GM18861 (cell line): ENCODE results near the gene CAGE1.

Experiments
- ATAC-seq: cut with Tn5 transposase; IDR thresholded peaks from one replicate; pipeline ENCODE4 v1.9.1; 2021; ENCODE audit not compliant: unreplicated experiment

Gene CAGE1

DNA sequence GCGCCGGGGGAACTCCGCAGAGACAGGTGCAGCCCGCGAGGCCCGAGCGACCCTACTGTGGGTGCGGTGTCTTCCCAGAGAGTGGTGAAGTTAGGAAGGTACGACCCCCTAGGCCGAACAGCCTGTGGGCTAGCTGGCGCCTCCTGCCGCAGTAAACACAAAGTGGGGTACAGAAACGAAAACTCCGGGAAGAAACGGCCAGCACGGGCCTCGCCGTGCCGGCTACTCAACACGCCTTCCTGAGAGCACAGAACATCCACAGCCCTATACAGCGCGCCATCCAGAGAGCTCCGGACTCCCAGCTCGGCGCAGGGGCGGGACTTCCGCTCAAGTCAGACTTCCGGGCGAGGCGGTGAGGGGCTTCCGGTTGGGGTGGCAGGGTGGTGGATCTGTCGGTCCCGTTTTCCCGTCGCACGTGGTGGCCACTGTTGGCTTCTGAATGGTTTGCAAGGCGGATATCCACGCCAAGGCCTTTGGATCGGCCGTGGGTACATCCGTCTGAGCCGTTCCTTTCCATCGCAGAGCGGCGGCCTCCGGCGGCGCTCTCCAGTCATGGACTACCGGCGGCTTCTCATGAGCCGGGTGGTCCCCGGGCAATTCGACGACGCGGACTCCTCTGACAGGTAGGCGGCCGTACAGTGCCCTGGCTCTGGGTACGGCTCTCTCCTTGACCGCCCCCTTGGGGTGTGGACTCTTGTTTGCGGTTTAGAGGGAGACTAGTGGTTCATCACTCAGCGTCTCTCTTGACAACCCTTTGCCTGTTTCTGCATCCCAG, at the start of gene CAGE1, which contains the start of gene RIOK1:
CAGE1 (minus strand) TSS at position 292 of the 775 bp plus-strand sequence. CDS start 2,569 bp downstream, outside the sequence.
RIOK1 (plus strand) TSS at position 358 of the 775 bp plus-strand sequence; CDS start at position 553, 195 bp downstream.
- ATAC-seq = peak; percentile 88

DNA sequence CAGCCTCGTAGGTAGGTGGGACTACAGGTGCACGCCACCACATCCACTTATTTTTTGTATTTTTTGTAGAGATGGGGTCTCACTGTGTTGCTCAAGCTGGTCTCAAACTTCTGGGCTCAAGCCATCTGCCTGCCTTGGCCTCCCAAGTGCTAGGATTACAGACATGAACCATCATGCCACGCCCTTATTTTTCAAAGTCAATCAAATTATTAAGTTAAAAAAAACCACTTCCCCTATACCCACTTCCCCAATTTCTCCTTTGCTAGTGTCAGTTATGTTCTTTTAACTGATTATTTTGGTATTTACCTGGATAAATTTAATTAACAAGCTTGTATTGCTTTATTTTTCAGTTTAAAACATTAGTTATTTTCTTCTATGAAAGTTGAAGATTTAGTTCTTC, 49.7 kb upstream of the CAGE1 start:
- ATAC-seq = no peak

DNA sequence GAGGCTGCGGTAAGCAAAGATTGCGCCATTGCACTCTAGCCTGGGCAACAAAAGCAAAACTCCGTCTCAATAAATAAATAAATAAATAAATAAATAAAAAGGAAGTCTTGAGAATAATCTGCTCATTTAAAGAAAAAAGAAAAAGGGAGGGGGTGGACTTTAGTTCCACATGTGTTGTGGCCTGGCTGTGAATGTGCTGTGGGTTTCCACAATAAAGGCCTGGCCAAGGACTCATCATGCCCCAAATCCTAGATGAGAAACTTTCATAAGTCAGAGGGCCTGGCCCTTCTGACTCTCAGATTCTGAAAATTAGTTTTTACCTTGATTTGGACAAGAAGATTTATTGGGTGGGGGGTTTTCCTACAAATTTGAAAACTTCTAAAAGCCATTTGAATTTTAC, 48.5 kb upstream of the CAGE1 start:
- no peak for ATAC-seq

DNA sequence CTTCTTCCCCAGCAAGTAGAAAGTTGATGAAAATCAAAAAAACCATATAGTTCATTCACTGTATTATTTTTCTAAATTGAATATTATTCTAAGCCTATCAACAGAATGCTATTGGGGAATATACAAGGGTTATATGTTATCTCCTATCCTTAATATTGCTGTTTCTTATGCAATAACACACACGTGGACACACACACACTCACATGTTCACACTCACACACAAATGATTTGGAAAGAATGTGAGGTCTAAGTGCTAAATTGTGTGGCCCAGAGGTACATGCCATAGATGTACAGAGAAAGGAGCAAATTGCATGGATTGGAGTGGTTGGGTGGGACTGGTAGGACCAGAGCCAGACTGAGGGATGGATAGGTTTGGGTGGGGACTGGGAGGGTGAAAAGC, 45.1 kb upstream of the CAGE1 start:
- ATAC-seq = no peak

DNA sequence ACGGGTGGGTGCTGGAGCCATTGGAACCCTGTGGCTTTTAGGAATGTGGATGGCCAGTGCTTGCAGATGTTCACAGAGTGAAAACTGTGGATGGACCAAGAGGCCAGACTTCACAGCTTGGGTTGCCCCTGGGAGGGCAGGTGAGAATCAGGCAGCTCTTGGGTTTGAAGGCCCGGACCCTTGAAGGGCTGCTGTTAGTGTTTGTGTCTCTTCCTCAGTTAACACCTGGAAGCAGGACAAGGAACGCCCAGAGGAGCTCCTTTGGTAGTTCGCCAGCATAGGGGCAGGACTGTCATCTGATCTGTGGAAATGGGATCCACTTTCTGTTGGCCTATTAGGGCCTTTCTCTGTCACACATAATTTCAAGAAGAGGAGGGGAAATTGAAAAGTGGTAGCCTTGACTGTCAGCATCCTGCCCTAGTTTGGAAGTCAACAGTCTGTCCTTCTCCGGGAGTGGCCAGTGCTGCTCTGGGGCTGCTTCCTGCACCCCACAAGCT, 43.6 kb upstream of the CAGE1 start:
- no peak for ATAC-seq

DNA sequence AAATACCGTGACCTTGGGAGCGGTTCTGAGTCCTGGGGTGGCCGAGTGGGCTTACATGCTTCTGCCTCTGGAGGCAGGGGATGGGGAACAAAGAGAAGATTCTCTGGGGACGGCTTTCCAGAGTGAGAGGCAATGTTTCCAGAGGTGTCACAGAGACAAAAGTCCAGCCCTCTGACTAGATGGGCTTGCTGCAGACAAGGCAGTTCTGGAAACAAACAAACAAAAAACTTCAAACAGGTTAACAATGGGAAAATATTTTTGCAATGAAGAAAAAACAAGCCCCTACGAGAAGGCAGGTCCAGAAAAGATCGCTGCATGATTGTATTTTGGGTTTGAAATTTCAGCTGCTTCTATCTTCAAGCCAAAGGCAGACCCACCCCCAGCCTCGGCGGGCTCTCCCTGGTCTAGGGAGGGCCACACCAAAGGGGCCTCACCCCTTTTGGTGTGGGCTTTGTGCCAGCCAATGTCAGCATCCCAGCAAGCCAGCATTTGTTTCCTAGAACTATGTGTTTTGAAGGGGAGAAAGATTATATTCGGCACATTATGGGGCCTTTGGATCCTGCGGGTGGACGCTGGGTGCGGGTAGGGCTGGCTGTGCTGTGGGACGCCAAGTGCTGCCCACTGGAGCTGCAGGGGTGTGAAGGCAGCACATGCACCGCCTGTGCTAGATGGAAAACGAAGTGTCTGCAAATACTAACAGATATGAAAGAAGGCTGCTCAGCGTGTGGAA, 43.0 kb upstream of the CAGE1 start:
- ATAC-seq = no peak

DNA sequence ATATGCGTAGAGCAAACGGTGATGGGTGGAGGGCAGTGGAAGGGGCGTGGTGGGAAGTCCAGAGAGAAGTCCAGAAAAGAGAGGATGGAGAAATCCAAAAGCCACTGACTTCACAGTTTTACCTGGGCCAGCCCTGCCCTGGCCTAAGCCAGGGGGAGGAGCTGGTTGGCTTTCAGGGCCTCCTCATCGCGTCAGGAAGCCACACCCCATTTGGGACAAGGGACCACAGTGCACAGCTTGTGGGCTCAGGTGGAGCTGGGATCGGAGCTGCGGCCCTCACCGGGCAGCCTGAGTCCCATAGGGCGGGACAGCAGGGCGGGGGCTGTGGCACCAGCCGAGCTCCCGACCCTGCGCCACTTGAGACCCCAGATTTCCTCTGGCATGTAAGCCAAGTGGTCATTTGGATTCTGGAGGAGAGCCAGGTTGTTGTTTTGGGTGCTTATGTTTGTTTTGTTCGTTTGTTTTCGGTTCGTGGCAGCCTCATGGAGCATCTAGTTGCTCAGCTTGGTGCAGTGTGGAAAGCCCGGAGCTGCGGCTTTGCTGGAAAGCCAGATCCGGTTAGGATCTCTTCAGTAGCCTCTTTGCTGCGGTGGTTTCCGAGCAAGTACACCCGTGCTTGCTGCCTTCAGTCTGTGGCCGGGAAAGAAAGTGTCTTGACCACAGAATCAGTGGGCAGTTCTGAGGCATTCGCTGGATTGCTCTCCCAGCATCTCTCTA, 42.3 kb upstream of the CAGE1 start:
- ATAC-seq = no peak

DNA sequence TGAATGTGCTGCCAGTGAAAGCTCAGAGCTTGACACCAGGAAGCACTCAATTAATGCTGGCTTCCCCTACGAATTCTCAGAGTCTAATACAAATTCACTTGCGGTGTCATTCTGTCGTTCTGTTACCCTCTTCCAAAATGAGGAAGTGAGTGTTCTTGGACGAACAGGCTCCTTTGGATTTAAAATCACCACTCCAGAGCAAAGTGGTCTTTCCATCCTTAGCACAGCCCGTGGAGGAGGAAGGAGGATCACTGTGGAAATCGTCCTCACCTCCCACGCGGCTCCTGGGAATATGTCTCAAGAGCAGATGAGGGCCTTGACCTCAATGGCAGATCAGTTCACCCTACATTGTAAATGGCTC, 41.8 kb upstream of the CAGE1 start:
- ATAC-seq = no peak

DNA sequence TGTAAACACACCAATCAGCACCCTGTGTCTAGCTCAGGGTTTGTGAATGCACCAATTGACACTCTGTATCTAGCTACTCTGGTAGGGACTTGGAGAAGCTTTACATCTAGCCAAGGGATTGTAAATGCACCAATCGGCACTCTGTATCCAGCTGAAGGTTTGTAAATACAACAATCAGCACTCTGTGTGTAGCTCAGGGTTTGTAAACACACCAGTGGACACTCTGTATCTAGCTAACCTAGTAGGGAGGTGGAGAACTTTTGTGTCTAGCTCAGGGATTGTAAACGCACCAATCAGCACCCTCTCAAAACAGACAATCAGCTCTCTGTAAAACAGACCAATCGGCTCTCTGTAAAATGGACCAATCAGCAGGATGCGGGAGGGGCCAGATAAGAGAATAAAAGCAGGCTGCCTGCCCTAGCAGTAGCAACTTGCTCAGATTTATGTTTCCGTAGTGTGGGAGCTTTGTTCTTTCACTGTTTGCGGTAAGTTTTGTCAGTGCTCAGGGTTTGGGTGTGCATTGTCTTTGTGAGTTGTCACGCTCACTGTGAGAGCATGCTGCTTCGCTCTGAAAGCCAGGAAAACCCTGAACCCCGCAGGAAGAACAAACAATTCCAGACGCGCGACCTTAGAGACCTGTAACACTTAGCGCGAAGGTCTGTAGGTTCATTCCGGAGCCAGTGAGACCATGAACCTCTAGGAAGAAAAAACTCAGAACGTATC, 37.1 kb upstream of the CAGE1 start:
- ATAC-seq = no peak

DNA sequence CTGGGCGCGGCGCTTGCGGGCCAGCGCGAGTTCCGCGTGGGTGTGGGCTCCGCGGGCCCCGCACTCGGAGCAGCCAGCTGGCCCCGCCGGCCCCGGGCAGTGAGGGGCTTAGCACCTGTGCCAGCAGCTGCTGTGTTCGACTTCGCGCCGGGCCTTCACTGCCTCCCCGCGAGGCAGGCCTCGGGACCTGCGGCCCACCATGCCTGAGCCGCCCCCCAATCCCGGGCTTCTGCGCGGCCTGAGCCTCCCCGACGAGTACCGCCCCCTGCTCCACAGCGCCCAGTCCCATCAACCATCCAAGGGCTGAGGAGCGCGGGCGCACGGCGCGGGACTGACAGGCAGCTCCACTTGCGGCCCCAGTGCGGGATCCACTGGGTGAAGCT, 36.3 kb upstream of the CAGE1 start:
- ATAC-seq = no peak

DNA sequence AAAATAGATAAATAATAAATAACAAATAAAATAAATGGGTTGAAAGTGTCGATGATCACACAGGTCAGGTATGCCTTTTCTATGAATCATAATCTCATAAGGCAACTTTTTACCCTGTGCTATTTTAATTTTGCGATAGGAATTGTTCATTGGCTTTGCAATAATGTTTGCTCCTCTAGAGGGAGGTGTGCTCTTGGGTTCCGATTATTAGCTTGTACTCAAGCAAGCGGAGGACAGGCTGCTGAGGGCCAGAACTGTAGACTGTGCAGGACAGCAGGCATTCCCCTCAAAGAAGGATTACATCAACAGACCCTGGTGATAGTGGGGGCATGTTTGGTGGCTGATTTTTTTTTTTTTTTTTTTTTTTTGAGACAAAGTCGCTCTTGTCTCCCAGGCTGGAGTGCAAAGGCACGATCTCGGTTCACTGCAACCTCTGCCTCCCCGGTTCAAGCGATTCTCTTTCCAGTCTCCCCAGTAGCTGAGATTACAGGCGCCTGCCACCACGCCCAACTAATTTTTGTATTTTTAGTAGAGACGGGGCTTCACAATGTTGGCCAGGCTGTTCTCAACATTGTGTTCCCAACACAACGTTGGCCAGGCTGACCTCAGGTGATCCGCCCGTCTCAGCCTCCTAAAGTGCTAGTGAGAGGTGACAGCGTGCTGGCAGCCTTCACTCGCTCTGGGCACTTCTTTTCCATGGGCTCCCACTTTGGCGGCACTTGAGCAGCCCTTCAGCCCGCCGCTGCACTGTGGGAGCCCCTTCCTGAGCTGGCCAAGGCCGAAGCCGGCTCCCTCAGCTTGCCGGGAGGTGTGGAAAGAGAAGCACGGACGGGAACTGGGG, 35.6 kb upstream of the CAGE1 start:
- ATAC-seq = no peak

DNA sequence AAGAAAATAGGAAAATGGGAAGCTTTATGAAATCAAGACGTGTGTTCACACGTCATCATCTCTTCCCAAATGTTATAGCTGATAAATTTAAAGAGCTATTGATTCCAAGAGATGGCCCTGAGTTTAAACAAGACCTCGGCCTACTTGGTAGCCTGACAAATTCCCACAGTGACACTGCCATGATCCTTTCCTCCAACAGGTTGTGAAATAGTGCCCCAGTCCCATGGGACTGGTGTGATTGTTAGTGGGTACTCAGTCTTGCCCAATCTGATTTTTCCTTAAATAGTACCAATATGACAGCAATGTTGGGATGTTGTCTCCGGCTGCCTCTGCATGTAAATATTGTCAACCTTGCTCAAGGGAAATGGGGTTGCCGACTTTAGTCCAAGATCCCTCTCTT, 34.5 kb upstream of the CAGE1 start:
- ATAC-seq = no peak

DNA sequence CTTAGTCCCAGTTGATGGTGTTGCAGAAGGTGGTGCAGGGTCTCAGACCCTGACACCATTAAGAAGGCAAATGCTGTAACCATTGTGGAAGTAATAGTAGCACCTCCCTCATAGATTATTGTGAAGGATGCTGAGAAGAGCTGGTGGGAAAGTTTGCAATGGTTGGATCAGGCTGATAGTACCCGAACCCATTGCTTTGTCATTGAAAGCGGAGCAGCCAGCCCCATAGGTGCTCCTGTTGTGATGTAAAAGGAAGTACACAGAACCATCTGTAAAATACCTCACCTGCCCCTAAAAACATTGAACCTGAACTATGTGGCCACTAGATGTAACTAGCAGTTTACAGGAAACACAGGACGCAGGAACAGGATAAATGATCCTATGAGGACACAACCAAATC, 31.5 kb upstream of the CAGE1 start:
- no peak for ATAC-seq

DNA sequence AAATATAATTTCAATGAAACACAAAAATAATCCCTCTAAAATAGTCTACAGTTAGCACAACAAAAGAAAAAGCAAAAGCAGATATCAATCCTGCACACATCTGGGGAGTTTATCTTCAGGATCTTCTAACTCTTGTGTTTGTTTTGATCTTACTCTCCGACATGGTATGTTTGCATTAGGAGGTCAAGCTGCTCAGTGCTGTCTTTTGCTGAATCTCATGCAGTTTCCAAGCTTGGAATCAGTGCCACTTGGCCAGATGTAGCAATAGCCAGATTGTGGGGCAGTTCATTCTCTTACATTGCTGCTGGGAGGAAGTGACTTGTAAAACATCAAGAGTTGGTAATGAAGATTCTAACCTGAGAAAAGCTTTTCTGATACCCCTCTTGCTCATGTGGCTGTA, 29.5 kb upstream of the CAGE1 start:
- ATAC-seq = no peak

DNA sequence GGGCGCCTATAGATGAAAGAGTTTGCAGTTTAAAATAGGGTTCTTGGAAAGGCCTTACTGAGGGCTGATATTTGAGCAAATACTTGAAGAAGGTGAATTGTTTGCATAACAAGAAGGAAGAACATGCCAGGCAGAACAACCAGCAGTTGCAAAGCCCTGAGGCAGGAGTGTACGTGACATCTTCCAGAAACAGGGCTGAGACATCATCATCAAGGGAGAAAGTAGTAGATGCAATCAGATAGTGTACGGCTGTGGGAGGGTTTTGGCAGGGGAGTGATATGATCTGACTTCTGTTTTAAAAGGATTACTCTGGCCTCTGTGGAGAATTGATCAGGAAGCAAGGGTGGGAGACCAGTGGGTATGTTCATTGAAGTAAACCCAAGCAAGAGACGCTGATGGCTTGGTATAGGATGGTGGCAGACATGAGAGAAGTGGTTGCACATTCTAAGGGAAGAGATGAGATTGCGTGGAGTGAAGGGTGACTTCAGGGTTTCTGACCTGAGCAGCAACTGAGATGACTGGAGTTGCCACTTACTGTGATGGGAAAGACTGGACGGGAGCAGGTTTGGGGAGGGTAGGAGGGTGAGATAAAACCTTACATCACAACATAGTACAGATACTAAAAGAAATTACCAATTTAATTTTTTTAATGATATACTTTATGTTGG, 28.8 kb upstream of the CAGE1 start:
- ATAC-seq = no peak

DNA sequence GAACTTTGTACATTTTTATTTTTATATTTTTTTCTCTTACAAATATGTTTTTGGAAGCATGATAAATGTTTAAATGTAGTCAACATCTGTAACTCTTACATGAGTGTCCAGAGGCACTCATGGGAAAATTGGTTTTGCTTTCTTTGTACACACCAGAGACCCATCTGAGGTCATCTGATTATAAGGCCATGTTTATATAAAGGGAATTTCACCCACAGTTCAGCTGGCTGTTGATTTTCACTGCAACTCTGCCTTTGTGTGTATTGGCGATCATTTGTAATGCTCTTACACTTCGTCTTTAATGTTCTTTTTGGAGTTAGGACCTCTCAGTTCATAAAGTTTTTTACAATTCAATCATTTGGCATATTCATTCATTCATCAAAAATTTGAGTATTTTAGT, 28.1 kb upstream of the CAGE1 start:
- no peak for ATAC-seq

DNA sequence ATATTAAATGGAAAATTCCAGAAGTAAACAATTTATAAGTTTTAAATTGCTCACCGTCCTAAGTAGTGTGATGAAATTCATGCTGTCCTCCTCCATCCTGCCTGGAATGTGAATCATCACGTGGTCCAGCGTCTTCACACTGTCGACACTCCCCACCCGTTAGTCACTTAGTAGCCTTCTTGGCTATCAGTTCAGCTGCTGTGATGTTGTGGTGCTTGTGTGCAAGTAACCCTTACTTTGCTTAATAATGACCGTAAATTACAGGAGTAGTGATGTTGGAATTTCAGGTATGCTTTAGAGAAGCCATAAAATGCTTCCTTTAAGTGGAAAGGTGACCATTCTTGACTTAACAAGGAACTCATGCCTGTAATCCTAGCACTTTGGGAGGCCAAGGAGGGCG, 25.3 kb upstream of the CAGE1 start:
- no peak for ATAC-seq

DNA sequence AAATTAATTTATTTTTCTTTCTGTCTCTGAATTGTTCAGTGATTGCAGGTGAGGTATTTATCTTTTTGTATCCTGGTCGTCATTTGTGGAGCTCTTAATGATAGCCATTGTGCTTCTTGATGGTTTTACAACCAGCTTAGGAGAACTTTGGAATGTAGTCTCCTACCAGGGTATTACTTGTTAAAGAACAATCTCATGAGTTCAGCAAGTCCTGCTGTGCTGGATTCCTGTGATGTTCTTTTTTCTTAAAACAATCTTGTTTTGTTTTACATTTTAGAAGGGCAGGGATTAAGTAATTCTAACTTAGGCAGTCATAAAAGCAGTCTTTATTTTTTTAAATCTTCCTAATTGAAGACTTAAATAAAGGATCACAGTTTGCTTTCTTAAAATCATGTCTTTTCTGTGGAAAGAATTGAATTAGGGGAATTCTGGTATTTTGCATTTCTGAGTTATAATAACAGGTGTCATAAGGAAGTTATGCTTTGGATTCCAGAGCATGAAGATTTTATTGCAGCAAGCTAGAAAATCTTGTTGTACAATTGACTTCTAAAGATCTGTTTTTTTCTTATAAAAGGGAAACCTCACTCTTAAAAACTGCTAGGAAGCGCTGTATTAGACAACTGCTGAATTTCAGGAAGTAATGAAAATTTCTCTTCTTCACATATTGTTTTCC, 23.7 kb upstream of the CAGE1 start:
- no peak for ATAC-seq

DNA sequence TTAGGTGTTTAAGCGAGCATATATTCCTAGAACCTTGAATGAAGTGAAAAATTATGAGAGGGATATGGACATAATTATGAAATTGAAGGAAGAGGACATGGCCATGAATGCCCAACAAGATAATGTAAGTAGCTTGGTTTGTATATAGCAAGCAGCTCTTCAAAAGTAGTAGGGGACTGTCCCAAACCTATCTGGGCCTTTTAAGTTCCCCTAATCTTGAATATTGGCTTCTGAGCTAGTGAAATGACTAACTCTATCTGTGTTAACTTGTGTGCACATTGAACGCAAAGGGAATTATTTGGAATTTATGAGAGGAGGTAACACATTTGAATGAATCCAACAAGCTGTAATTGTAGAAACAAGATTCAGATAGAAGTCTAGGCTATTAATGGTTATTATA, 21.8 kb upstream of the CAGE1 start:
- no peak for ATAC-seq
